ENCODE measurements around the gene CRIM1.

GRCh38 chr2:36554531-36554930, 199.0 kb downstream of the CRIM1 start:
- TF ChIP-seq, protein P1, sequence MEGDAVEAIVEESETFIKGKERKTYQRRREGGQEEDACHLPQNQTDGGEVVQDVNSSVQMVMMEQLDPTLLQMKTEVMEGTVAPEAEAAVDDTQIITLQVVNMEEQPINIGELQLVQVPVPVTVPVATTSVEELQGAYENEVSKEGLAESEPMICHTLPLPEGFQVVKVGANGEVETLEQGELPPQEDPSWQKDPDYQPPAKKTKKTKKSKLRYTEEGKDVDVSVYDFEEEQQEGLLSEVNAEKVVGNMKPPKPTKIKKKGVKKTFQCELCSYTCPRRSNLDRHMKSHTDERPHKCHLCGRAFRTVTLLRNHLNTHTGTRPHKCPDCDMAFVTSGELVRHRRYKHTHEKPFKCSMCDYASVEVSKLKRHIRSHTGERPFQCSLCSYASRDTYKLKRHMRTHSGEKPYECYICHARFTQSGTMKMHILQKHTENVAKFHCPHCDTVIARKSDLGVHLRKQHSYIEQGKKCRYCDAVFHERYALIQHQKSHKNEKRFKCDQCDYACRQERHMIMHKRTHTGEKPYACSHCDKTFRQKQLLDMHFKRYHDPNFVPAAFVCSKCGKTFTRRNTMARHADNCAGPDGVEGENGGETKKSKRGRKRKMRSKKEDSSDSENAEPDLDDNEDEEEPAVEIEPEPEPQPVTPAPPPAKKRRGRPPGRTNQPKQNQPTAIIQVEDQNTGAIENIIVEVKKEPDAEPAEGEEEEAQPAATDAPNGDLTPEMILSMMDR (IDR thresholded peaks at IDR 0.05; ENCODE audit: borderline replicate concordance, extremely low read depth, low read length, poor library complexity, severe bottlenecking), result no peak
- no peak for TF ChIP-seq EZH2 (IDR thresholded peaks at IDR 0.05; ENCODE audit: borderline replicate concordance, low read depth, low read length, severe bottlenecking)

All from DND-41 (cell line).